GM21526 (cell line): ENCODE results near the gene B3GNT9.
A peak's percentile ranks its signal among the peaks of the same experiment; 100 is the strongest.

ENCODE experiments used
- ATAC-seq: cut with Tn5 transposase; IDR thresholded peaks from one replicate; pipeline ENCODE4 v1.9.1; 2021; ENCODE audit warnings: moderate library complexity; ENCODE audit not compliant: unreplicated experiment, low FRiP score

Gene B3GNT9

GRCh38 chr16:67185651-67186134, 34.9 kb upstream of the B3GNT9 start:
- no peak for ATAC-seq

DNA sequence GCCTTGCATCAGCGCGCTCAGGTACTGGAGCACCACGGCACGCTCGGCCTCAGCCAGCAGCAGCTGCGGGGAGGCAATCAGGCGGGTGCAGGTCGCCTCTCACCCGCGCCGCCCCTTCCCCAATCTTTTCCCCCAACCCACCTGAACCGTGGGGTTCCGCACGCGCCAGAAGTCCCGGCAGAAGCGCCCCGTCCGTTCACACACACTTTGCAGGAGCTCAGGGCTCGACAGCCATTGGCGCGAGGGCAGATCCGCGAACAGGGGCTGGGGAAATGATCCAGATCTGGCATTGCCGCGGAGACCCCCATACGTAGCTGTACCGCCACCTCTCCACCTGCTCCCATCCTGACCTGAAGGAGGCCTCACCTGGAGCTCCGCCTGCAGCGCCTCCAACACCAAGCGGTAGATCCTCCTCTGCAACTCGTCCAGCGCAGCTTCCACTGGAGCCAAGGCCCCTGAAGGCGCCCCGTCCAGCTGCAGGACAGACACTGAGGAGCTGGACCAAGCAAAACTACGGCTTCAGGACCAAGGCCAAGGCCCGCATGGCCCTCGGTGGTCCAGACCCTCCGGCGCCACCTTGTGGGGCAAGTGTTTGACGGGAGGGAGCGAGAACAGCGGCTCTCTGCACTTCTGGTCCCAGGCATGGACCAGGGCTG, 34.3 kb upstream of the B3GNT9 start:
- no peak for ATAC-seq

- ATAC-seq, result peak; percentile 8
Observed at GRCh38 chr16:67184453-67184994, 33.7 kb upstream of the B3GNT9 start.

DNA sequence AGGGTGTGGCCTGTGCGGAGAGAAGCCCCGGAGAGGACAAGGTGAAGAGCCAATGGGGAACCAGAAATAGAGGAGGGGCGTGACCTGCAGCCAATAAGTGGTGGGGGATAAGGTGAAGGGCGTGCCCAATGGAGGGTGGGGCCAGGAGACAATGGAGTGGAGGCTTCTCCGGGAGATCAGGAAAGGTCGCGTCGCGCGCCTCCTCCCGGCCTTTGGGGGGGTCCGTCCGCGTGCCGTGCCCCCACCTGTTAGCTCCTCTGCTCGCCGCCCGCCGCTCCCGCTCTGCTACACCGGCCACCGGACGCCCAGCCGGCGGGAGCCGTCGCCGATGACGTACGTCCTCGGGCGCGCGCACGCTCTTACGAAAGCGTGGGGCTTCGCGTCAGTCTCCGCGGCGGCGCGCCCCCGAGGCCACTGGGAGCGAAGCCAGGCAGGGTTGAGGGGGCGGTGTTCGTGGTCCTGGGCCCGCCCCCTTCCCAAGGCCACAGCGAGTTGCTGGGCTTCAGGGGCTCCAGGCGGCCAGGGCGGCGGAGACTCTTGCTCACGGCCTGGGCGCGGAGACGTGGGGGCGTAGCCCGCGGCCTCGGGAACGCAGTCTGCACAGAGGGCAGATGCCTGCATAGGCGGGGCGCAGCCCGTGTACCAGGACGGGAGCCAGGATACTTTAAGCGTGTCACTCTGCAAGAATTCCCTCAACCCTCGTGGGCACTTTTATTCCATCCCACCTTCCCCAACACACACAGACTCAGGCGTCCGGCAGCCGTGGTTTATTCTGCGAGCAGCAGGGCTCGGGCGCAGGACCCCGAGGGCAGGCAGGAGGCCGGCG, 33.0 kb upstream of the B3GNT9 start, which contains the start of gene MATCAP1:
TSS of gene MATCAP1 (minus strand) at position 337 of the 826 bp plus-strand sequence. CDS start 3,353 bp downstream, outside the sequence.
- peak; percentile 81 for ATAC-seq

- no peak for ATAC-seq
Observed at GRCh38 chr16:67183284-67183626, 32.5 kb upstream of the B3GNT9 start.

- no peak for ATAC-seq
Observed at GRCh38 chr16:67182288-67182687, 31.5 kb upstream of the B3GNT9 start.

DNA sequence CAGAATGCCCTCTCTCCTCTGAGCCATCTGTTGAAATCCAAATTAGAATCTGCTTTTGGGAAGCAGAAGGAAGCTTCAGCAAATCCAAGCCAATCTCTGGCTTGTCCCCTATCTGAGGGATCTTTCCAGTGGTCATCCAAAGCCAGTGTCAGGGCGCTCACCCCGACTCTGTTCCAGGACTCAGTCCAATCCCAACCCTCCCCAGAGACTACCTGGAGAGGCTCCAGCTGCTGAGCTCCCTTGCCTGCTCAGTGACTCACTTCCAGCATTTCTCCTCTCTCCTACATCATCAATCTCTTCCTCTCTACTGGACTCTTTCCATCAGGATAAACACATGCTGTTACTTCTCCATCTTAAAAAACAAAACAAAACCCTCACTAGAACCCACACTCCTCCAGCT, 30.5 kb upstream of the B3GNT9 start:
- ATAC-seq, result no peak

DNA sequence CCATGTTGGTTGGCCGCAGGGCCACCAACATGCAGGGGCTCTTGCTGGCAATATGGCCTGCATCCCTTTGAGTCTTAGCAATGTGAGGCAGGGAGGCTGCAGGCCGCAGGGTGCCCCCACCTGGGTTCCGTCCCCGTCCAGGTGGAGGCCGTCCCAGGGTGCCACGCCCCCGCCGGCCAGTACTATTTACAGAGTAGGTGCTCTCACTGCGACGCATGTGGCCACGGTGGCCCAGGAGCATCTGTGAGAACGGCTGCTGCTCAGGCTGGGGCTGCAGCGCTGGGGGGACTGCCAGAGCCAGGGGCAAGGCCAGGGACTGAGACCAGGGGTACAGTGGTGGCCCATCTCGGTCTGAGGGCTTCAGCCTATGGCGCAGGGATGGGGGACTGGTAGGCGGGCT, 29.4 kb upstream of the B3GNT9 start:
- ATAC-seq, result no peak

- ATAC-seq, result no peak
Observed at GRCh38 chr16:67179421-67180080, 28.8 kb upstream of the B3GNT9 start.

DNA sequence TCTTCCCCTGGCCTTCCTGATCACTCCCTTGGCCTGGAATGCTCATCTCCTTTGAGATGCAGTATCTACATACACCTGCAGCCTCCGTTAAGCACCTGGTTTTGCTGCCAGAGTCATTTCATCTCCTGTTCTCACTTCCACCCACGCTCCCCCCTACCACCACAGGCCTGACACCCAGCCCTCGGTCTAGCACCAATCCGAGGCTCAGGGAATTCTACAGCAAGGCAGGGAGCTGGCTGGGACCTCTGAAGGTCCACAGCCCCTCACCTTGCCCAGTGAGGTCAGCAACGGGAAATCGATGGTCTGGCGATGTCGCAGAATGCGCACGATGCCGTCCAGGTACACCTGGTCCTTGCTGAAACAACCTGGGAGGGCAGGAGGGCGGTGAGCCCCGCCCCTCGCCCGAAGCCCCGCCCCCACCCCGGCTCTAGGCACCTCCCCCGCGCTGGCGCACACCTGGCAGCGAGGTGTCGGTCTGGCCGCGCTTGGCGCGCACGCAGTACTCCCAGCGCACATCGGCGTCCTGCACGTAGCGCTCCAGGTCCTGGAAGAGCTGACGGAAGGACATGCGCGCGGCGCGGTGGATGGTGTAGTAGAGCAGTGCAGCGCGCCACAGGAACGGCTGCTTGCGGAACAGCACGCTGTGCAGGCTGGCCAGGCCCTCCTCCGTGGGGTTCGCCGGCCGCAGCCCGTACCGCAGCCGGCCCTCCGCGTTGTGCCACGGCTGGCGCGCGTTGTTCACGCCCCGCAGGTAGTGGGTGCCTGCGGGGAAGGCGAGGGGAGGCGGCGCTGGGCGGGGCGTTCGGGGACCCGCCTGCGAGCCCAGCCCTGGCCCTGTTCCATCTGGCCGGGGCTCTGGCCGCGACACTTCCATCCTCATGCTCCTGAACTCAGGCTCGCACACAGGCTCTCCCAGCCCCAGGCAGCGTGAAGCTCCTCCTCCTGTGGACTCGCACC, 27.2 kb upstream of the B3GNT9 start:
- no peak for ATAC-seq

- ATAC-seq, result no peak
Observed at GRCh38 chr16:67176662-67177061, 25.9 kb upstream of the B3GNT9 start.

DNA sequence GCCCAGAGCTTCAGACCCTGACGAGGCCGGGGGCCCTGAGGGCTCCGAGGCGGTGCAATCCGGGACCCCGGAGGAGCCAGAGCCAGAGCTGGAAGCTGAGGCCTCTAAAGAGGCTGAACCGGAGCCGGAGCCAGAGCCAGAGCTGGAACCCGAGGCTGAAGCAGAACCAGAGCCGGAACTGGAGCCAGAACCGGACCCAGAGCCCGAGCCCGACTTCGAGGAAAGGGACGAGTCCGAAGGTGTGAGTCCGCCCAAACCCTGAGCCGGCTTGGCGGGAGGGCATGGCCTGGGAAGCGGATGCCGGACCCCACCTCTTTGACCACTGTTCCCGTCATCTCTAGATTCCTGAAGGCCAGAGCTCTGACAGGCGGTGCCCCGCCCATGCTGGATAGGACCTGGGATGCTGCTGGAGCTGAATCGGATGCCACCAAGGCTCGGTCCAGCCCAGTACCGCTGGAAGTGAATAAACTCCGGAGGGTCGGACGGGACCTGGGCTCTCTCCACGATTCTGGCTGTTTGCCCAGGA, 24.0 kb upstream of the B3GNT9 start:
- ATAC-seq, result no peak

- no peak for ATAC-seq
Observed at GRCh38 chr16:67173808-67174705, 23.3 kb upstream of the B3GNT9 start.

GRCh38 chr16:67173323-67173722, 22.5 kb upstream of the B3GNT9 start:
- ATAC-seq, result no peak

GRCh38 chr16:67170949-67171649, 20.3 kb upstream of the B3GNT9 start:
- no peak for ATAC-seq

- ATAC-seq, result no peak
Observed at GRCh38 chr16:67170168-67170948, 19.6 kb upstream of the B3GNT9 start, which contains the start of gene NOL3. Gene NOL3, plus strand, starts transcription at chr16:67170538.

DNA sequence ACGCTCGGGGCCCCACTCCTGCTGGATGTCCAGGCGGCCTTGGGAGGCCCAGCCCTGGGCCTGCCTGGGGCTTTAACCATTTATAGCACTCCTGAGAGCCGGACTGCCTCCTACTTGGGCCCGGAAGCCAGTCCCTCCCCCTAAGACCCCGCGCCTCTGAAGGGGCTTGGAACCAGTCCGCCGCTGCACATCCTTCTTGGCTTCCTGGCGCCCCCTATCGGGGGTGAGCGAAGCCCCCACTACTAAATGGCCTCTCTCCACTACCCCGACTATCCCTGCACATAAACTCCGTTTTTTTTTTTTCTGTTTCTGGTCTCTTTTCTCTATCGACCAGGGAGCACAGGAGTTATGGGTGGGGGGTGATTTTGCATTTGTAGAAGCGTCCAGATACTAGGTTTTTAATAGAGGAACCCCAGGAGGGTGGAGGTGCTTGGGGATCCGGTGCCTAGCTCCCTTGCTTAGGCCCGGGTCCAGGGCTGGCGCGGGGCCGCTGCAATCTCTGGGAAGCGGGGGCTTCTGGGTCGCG, 18.9 kb upstream of the B3GNT9 start:
- ATAC-seq, result no peak
